GM19452 (cell line): ENCODE measurements around the gene HEATR3.

ENCODE experiments used
- ATAC-seq: cut with Tn5 transposase; IDR thresholded peaks from one replicate; pipeline ENCODE4 v1.9.1; 2021; ENCODE audit not compliant: unreplicated experiment

Gene HEATR3

GRCh38 chr16:50065624-50066481 is at the start of gene HEATR3:
TSS of gene HEATR3 (plus strand) at chr16:50065970. CDS start at chr16:50066132, 162 bp downstream.
- peak; percentile 77 for ATAC-seq

- no peak for ATAC-seq
Observed at GRCh38 chr16:50017553-50017952, 48.2 kb upstream of the HEATR3 start.

- ATAC-seq = no peak
Observed at GRCh38 chr16:50021544-50021943, 44.2 kb upstream of the HEATR3 start.

GRCh38 chr16:50023641-50024040 is 42.1 kb upstream of the HEATR3 start:
- ATAC-seq = no peak

- ATAC-seq = no peak
Observed at GRCh38 chr16:50024207-50024606, 41.6 kb upstream of the HEATR3 start.

- ATAC-seq = peak; percentile 98
Observed at GRCh38 chr16:50024684-50025536, 40.9 kb upstream of the HEATR3 start, which contains the start of gene CNEP1R1. TSS of gene CNEP1R1 (plus strand) at chr16:50025225. CDS start at chr16:50025316, 91 bp downstream.

- no peak for ATAC-seq
Observed at GRCh38 chr16:50025537-50025931, 40.2 kb upstream of the HEATR3 start.

- ATAC-seq = no peak
Observed at GRCh38 chr16:50027829-50028228, 37.9 kb upstream of the HEATR3 start.

GRCh38 chr16:50035468-50035992 is 30.2 kb upstream of the HEATR3 start:
- no peak for ATAC-seq

- no peak for ATAC-seq
Observed at GRCh38 chr16:50036426-50036825, 29.3 kb upstream of the HEATR3 start.

- no peak for ATAC-seq
Observed at GRCh38 chr16:50037662-50038220, 28.0 kb upstream of the HEATR3 start.

GRCh38 chr16:50038286-50038685 is 27.5 kb upstream of the HEATR3 start:
- ATAC-seq = no peak

GRCh38 chr16:50038756-50039529 is 26.8 kb upstream of the HEATR3 start:
- ATAC-seq = no peak

GRCh38 chr16:50040018-50040417 is 25.8 kb upstream of the HEATR3 start:
- ATAC-seq = no peak

- ATAC-seq = no peak
Observed at GRCh38 chr16:50040710-50041109, 25.1 kb upstream of the HEATR3 start.

GRCh38 chr16:50043358-50043757 is 22.4 kb upstream of the HEATR3 start:
- no peak for ATAC-seq

- no peak for ATAC-seq
Observed at GRCh38 chr16:50045412-50045811, 20.4 kb upstream of the HEATR3 start.

GRCh38 chr16:50046853-50047252 is 18.9 kb upstream of the HEATR3 start:
- no peak for ATAC-seq

- ATAC-seq = no peak
Observed at GRCh38 chr16:50047864-50048263, 17.9 kb upstream of the HEATR3 start.

- no peak for ATAC-seq
Observed at GRCh38 chr16:50050802-50051201, 15.0 kb upstream of the HEATR3 start.
